HUES6 (cell line): ENCODE data around the gene SEPTIN10.

Source experiments
- H3K27ac ChIP-seq: 2 replicates; pipeline ENCODE4 v1.7.0; 2013; ENCODE audit warnings: low read depth, mild to moderate bottlenecking, low read length, inconsistent platforms
- H3K27me3 ChIP-seq: 2 replicates; pipeline ENCODE4 v1.6.1; 2013; ENCODE audit warnings: low read length; ENCODE audit not compliant: control insufficient read depth, insufficient read depth
- H3K36me3 ChIP-seq: 2 replicates; pipeline ENCODE4 v1.6.1; 2013; ENCODE audit warnings: low read length; ENCODE audit not compliant: control insufficient read depth, insufficient read depth
- H3K4me1 ChIP-seq: 2 replicates; pipeline ENCODE4 v1.6.1; 2013; ENCODE audit warnings: low read length; ENCODE audit not compliant: control insufficient read depth, insufficient read depth
- H3K4me3 ChIP-seq: 2 replicates; pipeline ENCODE4 v1.5.1; 2013; ENCODE audit warnings: low read depth, low read length
- H3K9ac ChIP-seq: one replicate; pipeline ENCODE4 v1.6.1; 2013; ENCODE audit warnings: mild to moderate bottlenecking, low read length
- H3K9me3 ChIP-seq: 2 replicates; pipeline ENCODE4 v1.6.1; 2013; ENCODE audit warnings: low read depth, low read length; ENCODE audit not compliant: control insufficient read depth, insufficient read depth

Gene SEPTIN10

DNA sequence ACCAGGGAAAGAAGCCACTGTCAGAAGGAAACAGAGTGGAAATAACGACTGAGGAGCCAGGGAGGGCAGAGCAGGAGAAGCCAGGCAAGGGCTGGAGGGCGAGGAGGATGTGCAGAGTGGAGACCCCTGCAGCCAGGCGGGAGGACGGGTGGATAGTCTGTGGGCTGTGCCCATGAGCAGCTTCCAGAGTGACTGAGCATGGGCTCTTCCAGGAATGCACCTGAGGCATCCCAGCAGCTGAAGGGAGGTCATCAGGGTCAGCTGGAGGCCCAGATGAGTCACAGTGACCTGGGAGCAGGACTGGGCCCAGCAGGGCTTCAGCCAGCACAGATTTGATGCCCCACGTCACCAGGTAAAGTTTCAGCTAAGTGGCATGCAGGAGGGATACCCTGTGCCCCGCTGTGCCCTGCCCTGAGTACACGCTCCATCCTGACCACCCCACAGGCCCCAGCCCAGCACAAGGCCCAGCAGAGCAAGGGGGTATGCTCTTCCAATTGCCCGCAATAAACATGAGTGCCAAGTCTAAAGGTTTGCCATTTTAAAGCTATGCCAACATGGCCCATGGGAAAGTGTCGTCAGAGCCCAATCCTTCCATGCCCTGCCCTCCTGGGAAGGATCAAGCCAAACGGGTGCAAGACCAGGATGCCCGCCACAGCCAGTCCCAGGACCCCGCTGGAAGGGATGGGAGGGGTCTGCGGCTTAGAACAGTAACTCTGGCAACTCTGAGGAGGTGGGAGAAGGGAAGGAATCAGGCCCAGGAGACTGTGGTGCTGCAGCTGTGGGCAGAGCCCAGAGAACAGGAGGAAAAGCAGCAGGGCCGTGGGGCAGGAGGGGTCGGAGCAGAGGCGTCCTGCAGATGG is 85.7 kb downstream of the SEPTIN10 start:
- no peaks in the 10 kb centered on the region for H3K36me3 ChIP-seq
- H3K4me3 ChIP-seq: no peak overlapping the region
- no peaks in the 10 kb centered on the region for H3K27me3 ChIP-seq
- H3K27ac ChIP-seq: no peak overlapping the region
- no peak overlapping the region for H3K9ac ChIP-seq
- no peaks in the 10 kb centered on the region for H3K9me3 ChIP-seq
- no peaks in the 10 kb centered on the region for H3K4me1 ChIP-seq

DNA sequence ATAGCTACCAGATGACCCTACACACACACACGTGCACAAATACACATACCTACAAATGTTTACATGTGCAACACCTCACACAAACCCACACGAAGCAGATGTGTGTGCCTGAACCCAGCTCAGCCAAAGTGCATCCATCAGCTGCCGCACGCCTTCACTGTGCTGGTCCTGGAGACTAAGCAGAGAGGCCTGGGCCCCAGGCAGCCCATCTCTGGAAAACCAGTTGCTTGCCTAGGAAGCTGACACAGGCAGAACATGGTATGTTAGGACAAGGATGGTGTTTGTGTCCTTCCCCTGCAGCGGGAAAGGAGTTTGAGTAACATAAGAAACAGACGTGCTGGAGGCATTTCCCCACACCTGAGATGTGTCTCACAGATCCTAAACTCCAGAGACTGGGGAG is 86.7 kb downstream of the SEPTIN10 start:
- Histone ChIP-seq H3K27me3 (no peaks in the 10 kb centered on the region), H3K27ac (no peak overlapping the region), H3K9me3 (no peaks in the 10 kb centered on the region), H3K4me1 (no peaks in the 10 kb centered on the region), H3K9ac (no peak overlapping the region), H3K36me3 (no peaks in the 10 kb centered on the region), H3K4me3 (no peak overlapping the region)

GRCh38 chr2:109526442-109526970 is 87.3 kb downstream of the SEPTIN10 start:
- no peaks in the 10 kb centered on the region for H3K9me3 ChIP-seq
- H3K4me1 ChIP-seq: no peaks in the 10 kb centered on the region
- H3K27me3 ChIP-seq: no peaks in the 10 kb centered on the region
- H3K36me3 ChIP-seq: no peaks in the 10 kb centered on the region
- H3K4me3 ChIP-seq: no peak overlapping the region
- H3K9ac ChIP-seq: no peak overlapping the region
- H3K27ac ChIP-seq: no peak overlapping the region

- Histone ChIP-seq H3K4me3 (no peak overlapping the region), H3K27ac (no peak overlapping the region), H3K9me3 (no peaks in the 10 kb centered on the region), H3K4me1 (no peaks in the 10 kb centered on the region), H3K27me3 (no peaks in the 10 kb centered on the region), H3K36me3 (no peaks in the 10 kb centered on the region), H3K9ac (no peak overlapping the region)
These were observed 87.9 kb downstream of the SEPTIN10 start for GRCh38 chr2:109525836-109526235.

GRCh38 chr2:109523536-109524361 is 90.0 kb downstream of the SEPTIN10 start:
- Histone ChIP-seq H3K4me3 (no peak overlapping the region), H3K27me3 (no peaks in the 10 kb centered on the region), H3K36me3 (no peaks in the 10 kb centered on the region), H3K9me3 (no peaks in the 10 kb centered on the region), H3K4me1 (no peaks in the 10 kb centered on the region), H3K9ac (no peak overlapping the region), H3K27ac (no peak overlapping the region)

- Histone ChIP-seq H3K4me3 (no peak overlapping the region), H3K36me3 (no peaks in the 10 kb centered on the region)
These were observed 90.6 kb downstream of the SEPTIN10 start for GRCh38 chr2:109523121-109523520.

DNA sequence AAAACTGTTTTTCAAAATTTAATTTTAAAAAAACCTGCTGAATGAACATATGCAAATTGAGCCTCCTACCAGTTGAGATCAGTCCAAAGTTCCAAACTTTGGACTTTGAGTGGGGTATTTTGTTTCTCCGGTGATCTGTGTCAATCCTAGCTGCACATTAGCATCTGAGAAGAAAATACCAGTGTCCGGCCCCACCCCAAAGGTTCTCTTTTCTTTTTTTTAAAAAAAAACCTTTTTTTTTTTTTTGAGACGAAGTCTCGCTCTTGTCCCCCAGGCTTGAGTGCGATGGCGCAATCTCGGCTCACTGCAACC is 91.7 kb downstream of the SEPTIN10 start:
- Histone ChIP-seq H3K9me3 (no peaks in the 10 kb centered on the region), H3K9ac (no peak overlapping the region), H3K27ac (no peak overlapping the region), H3K4me1 (no peaks in the 10 kb centered on the region; the same call in 1 of the 2 replicates), H3K4me3 (no peak overlapping the region), H3K27me3 (no peaks in the 10 kb centered on the region), H3K36me3 (no peaks in the 10 kb centered on the region)

More at GRCh38 chr2:109523121-109523520, 90.6 kb downstream of the SEPTIN10 start:
- no peaks in the 10 kb centered on the region for H3K9me3 ChIP-seq
- no peak overlapping the region for H3K9ac ChIP-seq
- H3K27ac ChIP-seq: no peak overlapping the region
- H3K27me3 ChIP-seq: no peaks in the 10 kb centered on the region
- H3K4me1 ChIP-seq: no peaks in the 10 kb centered on the region

DNA sequence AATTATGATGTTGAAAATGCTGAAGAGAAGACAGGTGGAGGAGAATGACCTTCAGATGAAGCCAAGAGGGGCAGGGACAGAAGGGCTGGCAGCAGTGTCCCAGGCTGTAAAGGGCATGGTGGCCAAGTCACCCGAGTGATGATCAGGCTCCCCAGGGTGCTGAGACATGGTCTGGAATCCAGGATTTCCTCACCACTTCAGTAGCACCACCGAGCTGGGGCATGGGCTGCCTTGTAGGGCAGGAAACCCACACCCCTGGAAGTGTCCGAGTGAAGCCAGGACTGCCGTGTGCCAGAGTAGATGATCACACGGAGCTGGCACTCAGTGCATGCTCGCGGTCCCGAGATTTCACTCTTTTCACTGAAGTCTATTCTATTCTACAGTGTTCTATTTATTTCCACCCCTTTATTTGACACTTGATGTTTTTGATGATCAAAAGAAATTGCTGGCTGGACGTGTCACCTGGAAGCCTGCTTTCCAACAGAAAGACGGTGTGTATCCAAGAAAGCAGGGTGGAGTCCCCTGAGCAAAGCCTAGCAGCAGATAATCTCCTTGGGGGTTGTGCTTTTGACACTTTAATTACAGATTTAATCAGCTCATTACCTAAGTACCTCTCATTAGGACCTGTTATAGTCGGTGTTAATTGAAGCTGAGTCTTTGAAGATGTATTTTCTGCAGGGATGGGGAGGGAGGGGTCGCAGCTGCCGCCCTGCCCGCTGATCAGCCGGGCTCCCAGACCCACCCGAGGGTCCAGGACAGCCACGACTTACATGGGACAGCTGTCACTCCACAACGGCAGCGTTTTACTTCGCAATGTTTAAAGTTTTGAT is 92.3 kb downstream of the SEPTIN10 start:
- no peak overlapping the region for H3K4me3 ChIP-seq
- no peaks in the 10 kb centered on the region; the same call in 1 of the 2 replicates for H3K4me1 ChIP-seq
- H3K9ac ChIP-seq: no peak overlapping the region
- no peak overlapping the region for H3K27ac ChIP-seq
- no peaks in the 10 kb centered on the region for H3K9me3 ChIP-seq
- H3K36me3 ChIP-seq: no peaks in the 10 kb centered on the region
- H3K27me3 ChIP-seq: no peaks in the 10 kb centered on the region

- Histone ChIP-seq H3K9ac (no peak overlapping the region), H3K9me3 (no peaks in the 10 kb centered on the region), H3K4me3 (no peak overlapping the region), H3K27me3 (no peaks in the 10 kb centered on the region), H3K27ac (no peak overlapping the region), H3K36me3 (no peaks in the 10 kb centered on the region), H3K4me1 (peaks cover 3% of the 10 kb centered on the region; the same call in 1 of the 2 replicates)
These were observed 94.3 kb downstream of the SEPTIN10 start for GRCh38 chr2:109519513-109519912.

GRCh38 chr2:109517118-109517889 is 96.5 kb downstream of the SEPTIN10 start:
- H3K9ac ChIP-seq: no peak overlapping the region
- H3K27me3 ChIP-seq: no peaks in the 10 kb centered on the region
- no peaks in the 10 kb centered on the region for H3K36me3 ChIP-seq
- peaks cover 3% of the 10 kb centered on the region; the same call in 1 of the 2 replicates for H3K4me1 ChIP-seq
- H3K27ac ChIP-seq: no peak overlapping the region
- H3K4me3 ChIP-seq: no peak overlapping the region
- no peaks in the 10 kb centered on the region for H3K9me3 ChIP-seq
